Stimulated activated CD4-positive, alpha-beta T cell treated with anti-CD3 and anti-CD28 coated beads, TNF-alpha, amount 100 ng/mL, for 4 hours (primary cell): ENCODE measurements around the gene PRKAG2.
"Not testable (repeated sequence)": the region's sequence is repeated elsewhere in the genome, so short reads cannot be mapped to it uniquely, and the experiment has no call there.

Experiments used
- DNase-seq, 3 experiments: peaks; one replicate each; pipeline ENCODE4 v3.0.0-alpha.2; 2020; ENCODE audit warnings: low read depth in 3 of 3

The PRKAG2 gene

DNA sequence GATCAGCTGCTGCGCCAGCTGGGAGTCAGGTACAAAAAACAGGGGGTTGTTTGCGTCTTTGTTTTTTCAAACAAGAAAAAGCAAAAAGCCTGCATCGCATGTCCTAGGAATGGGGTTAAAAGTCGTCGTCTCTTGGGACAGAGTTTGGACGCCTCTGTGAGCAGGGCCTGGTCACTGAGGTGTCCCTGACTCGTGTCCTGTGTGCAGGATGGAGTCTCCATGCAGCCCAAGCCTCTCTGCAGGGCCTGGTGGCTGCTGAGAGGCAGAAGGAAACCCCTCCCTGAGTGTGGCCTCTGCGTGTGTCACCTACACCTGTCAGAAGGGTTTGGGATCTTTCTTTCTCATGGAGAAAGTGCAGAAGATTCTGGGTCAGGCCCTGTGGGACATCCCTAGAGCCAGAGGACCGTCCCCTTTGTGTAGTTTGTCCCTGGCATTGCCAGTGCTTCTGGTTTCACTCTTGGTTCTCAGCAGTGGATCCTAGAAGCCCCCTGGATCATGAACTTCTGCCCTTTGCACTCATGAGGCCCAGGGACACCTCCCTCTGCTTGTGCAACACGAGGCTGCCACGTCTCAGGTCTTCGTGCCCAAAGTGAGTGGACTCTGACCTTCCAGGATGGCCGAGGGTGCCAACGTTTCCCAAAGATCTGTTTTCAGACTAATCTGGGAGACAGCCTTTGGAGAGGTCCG, 75.0 kb downstream of the PRKAG2 start:
- DNase-seq, result no peak

DNA sequence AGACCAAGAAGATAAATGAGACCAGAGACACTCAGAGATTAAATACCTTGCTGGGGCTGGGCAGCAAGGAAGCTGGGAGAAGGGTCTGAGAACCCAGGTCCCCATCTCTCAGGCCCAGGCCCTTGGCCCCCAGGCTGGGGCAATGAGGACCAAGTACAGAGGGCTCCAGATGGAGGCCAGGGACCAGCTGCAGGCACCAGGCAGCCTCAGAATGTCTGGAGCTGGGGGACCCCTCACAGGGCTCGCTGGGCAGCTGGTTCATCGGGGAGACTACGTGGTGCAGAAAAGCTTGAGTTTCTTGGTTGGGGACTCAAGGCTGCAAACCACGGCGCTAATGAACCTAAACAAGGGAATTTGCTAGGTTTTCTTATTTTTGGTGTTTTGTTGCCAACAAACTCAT, 75.6 kb downstream of the PRKAG2 start:
- DNase-seq, result no peak

DNA sequence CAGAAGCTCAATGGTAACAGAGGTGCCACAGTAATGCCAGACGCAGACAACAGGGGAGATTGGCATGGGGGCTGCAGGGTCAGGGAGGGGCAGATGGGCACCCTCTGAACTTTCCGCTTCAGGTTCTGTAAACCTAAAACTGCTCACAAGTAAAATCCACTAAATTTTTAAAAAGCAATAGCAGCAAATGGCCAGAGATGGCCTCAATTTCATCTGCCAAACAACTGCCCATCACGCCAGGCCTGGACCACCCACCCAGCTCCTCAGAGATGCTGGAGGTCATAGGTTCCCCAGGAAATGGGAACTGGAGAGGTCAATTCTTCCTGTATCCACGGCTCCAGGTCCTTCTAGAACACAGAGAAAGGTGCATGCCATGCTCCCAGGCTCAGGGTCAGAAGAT, 76.1 kb downstream of the PRKAG2 start:
- DNase-seq, result no peak

DNA sequence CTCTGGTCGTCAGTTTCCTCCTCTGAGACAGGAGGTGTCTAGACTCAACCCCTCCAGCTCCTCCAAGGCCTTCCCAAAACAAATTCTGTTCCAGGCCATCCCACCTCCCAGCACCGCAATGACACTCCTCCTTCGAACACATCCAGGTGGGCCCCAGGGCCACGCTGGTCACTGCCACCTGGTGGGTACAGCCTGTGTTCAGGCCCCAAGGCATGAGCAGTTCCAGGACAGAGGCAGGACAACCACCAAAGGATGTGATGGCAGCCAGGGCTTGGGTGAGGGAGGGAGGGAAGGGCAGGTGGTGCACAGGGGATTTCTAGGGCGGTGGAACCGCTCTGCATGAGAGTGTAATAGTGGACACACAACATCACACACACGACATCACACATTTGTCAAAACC, 76.5 kb downstream of the PRKAG2 start:
- no peak for DNase-seq

DNA sequence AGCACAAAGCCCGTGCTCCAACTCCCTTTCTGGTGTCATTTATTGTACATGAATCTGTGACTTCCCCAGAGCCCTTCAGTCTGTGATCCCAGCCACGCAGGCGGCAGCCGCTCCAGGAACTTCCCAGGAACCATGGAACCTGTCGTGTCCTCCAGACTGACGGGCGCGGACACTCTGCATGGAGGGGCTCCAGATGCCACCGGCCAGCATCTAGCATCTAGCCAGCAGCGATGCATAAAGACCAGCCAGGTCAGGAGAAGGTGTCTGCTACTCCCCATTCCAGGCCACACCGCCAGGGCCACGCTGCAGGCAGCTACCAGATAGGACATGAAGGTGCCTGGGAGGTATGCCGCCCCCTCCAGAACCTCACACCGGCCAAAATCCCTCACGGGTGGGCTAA, 77.4 kb downstream of the PRKAG2 start:
- no peak for DNase-seq

DNA sequence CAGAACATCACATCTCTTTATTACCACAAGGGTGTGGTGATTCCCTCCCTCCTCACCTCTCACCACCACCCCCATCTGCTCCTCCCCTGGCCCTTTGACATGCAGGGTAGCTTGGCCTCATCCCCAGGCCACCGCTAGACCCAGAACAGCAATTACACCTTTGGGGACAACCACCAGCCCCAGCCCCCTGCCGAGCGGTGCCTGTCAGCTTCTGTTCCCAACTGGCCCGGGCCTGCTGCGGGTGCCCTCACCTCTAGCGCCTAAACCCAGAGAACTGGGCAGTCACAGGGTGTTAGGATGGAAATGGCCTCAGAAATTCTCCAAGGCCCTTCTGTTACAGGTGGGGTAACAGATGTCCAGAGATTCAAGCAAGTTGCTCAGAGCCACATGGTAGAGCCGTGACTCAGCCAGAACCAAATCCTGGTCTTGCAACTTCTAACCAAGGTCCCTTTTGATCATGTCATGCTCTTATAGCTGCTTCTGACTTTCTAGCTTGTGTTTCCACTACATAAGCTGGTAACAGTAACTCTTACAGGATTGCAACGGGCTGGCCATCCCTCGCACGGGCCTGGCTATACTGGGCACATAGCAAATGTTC, 78.0 kb downstream of the PRKAG2 start:
- no peak for DNase-seq

DNA sequence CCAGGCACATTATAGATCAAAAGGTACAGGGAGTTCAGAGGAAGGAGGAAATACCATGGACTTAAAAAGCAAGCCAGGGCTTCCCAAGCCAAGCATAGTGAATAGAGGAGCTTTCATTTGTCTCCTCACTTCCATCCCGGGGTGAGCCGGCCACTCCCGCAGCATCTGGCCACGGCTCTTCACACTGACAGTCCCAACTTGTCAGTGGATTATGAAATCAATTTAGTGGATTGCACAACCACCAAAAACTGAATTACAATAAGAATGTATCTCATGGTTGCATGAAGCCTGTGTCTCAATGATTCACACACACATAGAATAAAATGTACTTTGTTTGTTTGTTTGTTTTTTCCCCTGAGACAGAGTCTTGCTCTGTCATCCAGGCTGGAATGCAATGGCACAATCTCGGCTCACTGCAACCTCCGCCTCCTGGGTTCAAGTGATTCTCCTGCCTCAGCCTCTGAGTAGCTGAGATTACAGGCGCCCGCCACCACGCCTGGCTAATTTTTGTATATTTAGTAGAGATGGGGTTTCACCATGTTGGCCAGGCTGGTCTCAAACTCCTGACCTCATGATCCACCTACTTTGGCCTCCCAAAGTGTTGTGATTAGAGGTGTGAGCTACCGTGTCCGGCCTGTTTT, 79.1 kb downstream of the PRKAG2 start:
- not testable (repeated sequence) for DNase-seq

DNA sequence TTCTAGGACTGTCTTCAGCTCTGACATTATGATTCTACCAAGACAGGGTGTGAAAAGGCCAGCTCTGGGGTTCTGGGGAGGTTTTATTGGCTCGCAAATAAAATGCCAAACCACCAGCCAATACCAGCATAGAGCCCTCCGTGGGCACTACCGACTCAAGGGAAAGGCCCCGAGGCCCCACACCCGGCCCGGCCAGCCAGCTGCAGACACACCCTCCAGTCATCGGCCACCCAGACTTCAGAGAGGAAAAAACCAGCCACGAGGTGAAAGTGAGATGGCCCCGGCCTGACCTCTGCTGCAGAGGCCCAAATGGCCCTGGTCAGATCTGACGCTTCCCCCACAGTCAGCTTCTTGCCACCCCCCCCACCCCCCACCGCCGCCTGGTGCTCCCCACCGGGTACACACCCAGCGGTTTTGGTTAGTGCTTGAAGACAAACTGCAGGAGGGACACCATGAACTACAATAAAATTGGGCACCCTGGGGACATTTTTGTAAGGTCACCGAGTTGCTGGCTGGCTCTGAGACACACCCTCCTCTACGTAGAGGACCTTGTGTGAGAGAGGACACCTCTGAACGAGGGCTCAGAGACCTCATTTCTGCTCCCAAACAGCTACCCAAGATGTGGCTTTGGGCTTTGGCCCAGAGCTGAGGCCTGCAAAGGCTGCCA, 79.9 kb downstream of the PRKAG2 start:
- DNase-seq, result no peak

DNA sequence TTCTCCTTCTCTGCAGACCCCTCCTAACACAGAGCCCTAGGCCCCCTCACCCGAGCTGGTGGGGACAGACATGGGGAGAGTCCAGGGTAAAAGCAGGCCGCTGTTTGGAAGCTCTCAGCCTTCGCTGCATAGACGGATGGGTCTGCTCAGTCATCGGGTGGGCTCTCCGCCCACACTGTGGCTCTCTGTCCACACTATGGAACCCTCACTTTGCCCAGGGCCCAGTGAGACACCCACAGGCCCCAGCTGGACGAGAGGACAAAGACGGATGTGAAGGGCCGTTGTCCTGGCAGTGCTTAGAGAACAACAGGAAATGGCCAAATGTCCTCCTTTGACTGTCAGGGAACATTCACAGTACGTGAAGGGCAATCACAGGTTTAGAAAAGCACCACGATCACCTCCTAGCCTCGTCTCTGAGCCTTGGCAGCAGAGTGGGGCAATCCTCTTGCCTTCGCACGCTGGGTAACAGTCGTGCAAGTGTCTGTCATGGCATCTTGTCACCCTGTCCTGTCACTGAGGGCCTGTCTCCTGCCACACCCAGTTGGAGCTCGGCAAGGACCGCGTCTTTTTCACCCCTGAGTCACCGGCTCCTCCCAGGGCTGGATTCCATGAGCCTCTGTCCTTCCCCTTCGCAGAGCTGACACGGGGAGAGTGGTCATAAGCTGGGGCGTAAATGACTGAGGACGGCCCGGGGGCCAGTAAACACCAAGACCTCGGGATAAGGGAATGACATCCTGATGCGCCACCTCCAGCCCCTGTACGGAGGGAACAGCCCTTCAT, 80.6 kb downstream of the PRKAG2 start:
- DNase-seq, result no peak

DNA sequence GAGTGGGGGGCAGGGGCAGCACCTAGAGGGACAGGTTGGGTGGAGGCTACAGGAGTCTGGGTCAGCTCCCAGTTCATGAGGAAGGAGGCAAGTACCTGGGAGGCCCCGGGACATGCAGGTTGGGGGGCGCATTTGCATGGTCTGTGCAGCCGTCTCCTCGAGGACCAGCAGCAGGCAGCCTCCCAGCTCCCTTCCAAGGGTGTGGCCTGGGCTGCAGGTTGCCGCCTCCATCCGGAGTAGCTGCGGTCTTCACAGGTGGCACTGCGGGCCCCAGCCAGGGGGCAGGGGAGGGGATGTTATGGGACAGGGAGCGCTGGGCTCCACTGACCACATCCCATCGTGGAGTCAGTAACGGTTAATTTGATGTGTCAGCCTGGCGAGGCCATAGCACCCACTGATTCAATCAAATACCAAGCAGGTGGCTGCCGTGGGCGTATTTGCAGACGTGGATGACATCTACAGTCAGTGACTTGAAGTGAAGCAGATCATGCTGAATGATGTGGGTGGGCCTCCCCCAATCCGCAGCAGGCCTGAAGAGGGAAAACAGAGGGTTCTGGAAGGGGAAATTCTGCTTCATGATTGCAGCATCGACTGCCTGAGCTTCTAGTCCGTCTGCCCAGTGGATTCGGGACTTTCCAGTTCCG, 81.6 kb downstream of the PRKAG2 start:
- DNase-seq, result peak; percentile 49 to 60 (median 51)

DNA sequence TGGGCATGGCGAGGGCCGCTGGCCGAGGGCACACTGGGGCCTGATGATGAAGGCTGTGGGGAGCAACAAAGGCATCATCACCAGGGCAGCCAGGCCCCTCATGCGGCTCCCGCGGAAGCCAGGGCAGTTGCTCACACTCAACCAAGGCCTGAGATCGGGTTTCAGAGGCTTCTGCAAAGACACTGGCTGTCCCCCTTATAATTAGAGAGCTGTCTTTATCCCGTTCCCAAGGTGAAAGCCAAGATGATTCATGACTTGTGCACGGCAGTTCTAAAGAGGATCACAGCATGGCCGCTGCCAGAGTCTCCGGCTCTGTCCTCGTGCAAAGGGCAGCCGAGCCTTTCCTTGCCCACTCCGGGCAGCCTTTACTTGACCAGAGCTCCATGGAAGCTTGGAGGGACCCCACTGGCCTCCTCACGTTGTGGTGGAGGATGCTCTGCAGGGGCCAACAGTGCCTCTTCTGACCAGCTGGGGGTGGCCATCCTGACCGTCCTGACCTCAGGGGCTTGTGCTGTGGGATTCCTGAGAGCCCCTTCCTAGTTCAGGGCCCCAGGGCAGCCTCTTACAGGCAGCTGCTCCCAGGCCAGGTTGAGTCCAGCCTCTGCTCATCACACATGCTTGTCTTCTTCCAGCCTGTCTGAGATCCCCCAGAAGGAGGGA, 82.3 kb downstream of the PRKAG2 start:
- no peak for DNase-seq

DNA sequence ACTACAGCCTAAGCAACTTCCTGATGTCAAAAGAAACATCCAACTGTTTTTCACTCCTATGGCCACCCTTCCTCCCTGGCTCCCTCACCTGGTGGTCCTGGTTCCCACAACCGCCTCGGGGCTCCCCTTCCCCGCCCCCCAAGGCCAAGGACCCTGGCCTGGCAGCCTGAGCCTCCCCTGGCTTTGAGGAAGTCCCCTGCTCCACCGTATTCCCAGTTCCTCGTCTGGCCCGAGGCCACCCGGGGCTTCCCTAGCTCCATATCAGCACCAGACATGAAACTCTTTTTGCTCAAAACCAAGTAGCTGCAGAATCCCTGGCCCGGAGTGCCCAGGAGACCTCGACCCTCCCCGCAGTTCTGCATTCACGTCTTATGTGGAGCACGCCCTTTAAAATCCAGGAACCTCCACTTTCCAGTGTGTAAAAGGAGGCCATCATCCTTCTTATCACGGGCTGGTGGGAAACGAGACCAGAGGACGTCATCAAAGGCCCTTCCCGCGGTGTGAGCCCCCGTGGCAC, 82.9 kb downstream of the PRKAG2 start:
- no peak for DNase-seq

DNA sequence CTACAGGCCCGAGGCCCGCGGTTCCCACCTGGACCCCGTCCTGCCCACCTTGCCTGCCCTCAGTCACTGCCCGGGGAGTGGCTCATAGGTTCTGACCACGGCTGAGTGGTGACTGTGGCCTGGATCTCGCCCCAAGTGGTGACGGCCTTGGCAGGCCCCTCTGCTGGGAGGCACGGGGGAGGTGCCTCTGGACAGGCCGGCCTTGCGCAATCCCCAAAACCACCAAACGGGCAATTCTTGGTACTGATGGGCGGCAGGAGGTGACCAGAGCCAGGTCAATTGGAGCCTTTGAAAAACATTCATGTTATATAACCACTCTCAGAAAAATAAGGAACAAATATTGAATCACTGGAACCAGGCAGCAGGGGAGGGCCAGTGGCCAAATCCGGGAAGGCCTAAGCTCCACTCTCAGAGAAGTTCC, 83.4 kb downstream of the PRKAG2 start:
- DNase-seq, result no peak

DNA sequence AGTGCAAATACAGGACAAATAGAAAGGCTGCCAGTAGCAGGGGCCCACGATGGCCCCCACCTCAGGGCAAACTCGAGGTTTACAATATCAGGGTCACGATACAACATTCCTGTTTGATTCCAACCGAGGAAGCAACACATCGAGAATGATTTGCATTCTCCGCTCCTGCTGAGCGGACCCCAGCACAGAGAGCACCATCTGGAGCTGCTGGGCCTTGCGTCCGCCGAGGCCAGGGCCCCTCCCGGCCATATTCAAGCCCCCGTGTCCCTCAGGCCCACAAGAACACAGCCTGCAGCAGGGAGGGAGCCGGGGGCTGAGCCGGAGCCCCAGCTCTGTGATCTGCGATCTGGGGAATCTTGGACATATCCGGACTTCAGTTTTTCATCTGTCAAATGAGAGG, 84.3 kb downstream of the PRKAG2 start:
- no peak for DNase-seq

DNA sequence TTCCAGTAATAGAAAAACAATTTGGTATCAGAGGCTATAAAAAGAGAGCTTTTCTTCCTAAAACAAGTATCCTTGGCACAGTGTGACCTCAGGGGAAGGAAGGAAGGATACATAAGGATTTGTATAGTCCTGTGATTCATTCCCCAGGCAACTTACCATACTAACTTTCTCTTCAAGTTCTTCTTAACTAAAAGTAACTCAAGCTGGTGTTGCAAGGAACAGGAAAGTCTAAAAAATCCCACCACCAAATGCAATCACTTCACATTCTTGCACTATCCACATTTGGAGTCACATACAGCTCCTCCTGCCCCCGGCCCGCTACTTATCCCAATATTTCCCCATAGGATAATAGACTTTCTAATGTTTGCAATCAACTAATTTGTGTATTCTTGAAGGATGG, 84.8 kb downstream of the PRKAG2 start:
- no peak for DNase-seq

DNA sequence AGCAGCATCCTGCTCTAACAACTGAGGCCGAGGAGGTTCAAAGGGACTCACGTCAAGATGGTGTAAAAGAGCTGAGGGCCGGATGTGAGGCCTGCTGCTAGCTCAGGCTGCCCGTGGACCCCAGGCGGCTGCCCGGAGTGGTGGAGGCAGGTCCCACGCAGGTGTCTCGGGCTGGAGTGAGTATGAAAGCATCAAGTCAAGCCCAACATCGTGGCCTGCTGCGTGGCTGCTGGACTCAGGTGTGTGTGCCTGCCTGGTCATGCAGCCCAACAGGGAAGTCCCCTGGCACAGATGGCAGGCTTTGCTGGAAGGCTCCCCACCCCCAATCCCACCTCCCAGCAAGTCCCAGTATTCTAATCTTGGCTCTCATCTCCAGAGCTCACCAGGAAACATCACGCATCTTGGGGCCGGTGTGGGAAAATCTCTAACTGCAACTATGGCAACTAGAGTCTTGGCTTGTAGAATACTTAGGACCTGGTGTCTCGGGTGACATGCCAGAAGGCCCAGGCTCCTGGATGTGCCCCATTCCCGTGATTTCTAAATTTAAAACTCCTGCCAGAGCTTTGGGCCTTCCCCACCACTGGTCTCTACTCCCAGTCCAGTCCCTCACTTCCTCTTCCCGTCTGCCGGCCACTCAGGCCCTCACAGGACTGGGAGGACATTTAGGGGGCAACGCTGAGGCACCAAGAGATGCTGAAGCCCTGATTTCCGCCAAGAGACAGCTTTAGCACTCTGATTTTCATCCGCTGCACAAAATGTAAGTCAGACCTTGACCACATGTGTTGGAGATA, 85.9 kb downstream of the PRKAG2 start:
- no peak for DNase-seq

DNA sequence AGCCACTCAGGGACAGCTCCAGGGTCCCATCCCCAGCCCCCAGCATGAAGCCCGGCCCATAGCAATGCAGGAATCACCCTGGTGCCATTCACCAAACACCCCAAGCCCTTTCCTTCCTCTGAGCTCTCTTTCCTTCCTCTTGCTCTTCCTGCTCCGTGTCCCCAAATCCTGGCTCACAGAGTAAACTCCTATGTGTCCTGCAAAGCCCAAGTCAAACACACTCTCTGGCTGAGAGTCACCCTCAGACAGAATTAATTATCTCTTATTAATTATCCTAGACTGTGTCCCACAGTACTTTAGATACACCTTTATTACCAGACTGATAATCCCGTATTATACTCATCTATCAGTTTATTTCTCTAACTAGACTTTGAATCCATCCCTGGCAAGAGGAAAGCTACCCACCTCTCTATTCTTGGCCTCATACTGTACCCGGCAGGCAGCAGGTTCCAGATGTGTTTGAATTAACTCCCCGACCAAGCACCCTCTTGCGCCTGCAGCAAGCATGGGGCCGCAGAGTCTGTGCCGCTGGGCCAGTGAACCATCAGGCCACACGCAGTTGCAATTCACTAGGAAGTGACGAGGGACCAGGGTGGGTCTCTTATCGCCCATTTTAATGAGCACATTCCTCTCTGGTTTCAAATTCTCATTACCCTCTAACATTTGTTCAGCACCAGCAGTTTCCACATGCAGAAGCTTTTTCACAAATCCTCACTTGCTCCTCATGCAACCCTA, 86.7 kb downstream of the PRKAG2 start:
- DNase-seq, result no peak

DNA sequence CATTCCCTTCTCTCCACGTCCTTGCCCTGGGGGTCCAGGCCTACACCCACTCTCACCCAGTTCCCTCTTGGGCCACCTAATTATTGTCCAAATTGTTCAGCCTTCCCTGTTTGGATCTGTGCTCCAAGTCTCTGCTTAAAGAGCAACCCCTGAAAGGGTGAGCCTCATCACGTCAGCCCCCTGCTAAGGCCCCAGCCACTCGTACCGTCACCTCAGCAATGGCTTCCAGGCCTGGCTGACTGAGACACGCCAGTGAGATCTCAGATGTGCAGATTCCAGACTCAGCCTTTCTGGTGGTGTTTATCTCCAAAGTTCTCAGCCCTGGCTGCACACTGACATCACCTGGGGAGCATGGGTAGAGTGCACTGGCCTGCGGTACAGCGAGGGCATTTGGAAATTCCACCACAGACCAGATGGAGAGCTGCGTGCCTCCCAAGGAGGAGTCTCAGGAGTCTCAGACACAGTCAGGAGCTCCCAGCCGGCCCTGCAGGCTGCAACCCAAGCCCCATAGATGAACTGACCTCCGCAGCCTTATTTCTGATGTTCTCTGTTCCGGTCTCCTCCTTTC, 87.5 kb downstream of the PRKAG2 start:
- DNase-seq, result no peak

DNA sequence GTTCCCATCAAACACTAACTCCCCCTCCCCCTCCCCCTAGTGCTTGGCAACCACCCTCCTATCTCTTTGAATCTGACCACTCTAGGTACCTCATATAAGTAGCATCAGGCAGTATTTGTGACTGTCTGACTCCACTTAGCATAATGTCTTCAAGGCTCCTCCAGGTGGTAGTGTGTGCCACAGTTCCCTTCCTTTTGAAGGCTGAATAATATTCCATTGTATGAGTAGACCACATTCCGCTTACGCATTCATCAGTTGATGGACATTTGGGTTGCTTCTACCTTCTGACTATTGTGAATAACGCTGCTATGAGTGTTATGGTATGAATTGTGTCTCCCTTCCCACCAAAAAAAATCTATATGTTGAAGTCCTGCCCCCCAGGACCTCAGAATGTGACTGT, 89.6 kb downstream of the PRKAG2 start:
- DNase-seq, result no peak
